HepG2 (cell line): ENCODE measurements around the gene PPP2R5C. TPM values are rescaled to one million over a fixed set of nuclear protein-coding genes. Genes with fewer than 3 reads are reported as not detected.

Experiments
- CEBPZ ChIP-seq: IDR thresholded peaks from 2 replicates; pipeline ENCODE4 v1.6.1; 2012; ENCODE audit warnings: low read length, improper control_type of control experiment
- FOXK1 ChIP-seq: sonication (generic); formaldehyde crosslinking; IDR thresholded peaks from 2 replicates; pipeline ENCODE4 v1.4.0; 2020; ENCODE audit warnings: low read depth, missing genetic modification reagents, borderline replicate concordance
- MYNN ChIP-seq: sonication (generic); formaldehyde crosslinking; IDR thresholded peaks from 2 replicates; pipeline ENCODE4 v1.4.0; 2020; ENCODE audit warnings: mild to moderate bottlenecking, low read depth, missing genetic modification reagents
- NCOA1 ChIP-seq: sonication (generic); formaldehyde crosslinking; IDR thresholded peaks from 2 replicates; pipeline ENCODE4 v1.9.0; 2021; ENCODE audit warnings: missing genetic modification reagents
- PITX1 ChIP-seq: sonication (generic); formaldehyde crosslinking; IDR thresholded peaks from 2 replicates; pipeline ENCODE4 v1.5.1; 2020; ENCODE audit warnings: mild to moderate bottlenecking, missing genetic modification reagents
- RNF2 ChIP-seq: fragments of 450-650 bp; conservative IDR thresholded peaks from 2 replicates; pipeline ENCODE4 v1.6.1; 2016; ENCODE audit warnings: low read depth
- SOX6 ChIP-seq, 2 experiments: fragments of 450-650 bp in 1 of 2; sonication (generic) in 1 of 2; formaldehyde crosslinking in 1 of 2; IDR thresholded peaks; 2 replicates each; pipeline versions ENCODE4 v1.4.0 to v1.6.1; 2017 to 2020; ENCODE audit warnings: antibody characterized with exemption in 1 of 2, mild to moderate bottlenecking in 1 of 2, missing genetic modification reagents in 1 of 2
- ZBTB2 ChIP-seq: sonication (generic); formaldehyde crosslinking; IDR thresholded peaks from 2 replicates; pipeline ENCODE4 v1.8.0; 2022; ENCODE audit warnings: low read depth, missing genetic modification reagents
- ZBTB20 ChIP-seq: sonication (generic); formaldehyde crosslinking; IDR thresholded peaks from 2 replicates; pipeline ENCODE4 v1.8.1; 2023; ENCODE audit warnings: missing genetic modification reagents, low read depth, mild to moderate bottlenecking, borderline replicate concordance
- ZNF160 ChIP-seq: sonication (generic); formaldehyde crosslinking; IDR thresholded peaks from 2 replicates; pipeline ENCODE4 v1.8.0; 2022; ENCODE audit warnings: mild to moderate bottlenecking, inconsistent platforms, missing genetic modification reagents
- ZNF354B ChIP-seq: sonication (generic); formaldehyde crosslinking; IDR thresholded peaks from 2 replicates; pipeline ENCODE4 v1.8.0; 2022; ENCODE audit warnings: mild to moderate bottlenecking, missing genetic modification reagents
- ZNF414 ChIP-seq: sonication (generic); formaldehyde crosslinking; IDR thresholded peaks from 2 replicates; pipeline ENCODE4 v1.5.0; 2020; ENCODE audit warnings: missing genetic modification reagents
- ZNF446 ChIP-seq: sonication (generic); formaldehyde crosslinking; IDR thresholded peaks from 2 replicates; pipeline ENCODE4 v1.5.0; 2020; ENCODE audit warnings: mild to moderate bottlenecking, missing genetic modification reagents
- polyA plus RNA-seq, 8 experiments: library from polyadenylated mRNA; depleted of rRNA in 3 of 8; stranded (reverse) in 7 of 8; unstranded in 1 of 8; fragments of >200 nt; fragmentation: Illumina TruSeq in 4 of 8; extraction: Trizol in 4 of 8; gene quantifications; 2 replicates each; pipeline versions ENCODE4 v1.2.1 to v1.2.3, GENCODE V29; 2011 to 2016; ENCODE audit warnings: low read depth in 4 of 8, missing spikeins in 1 of 8, mixed read lengths in 1 of 8; ENCODE audit not compliant: insufficient read depth in 1 of 8
- total RNA-seq, 5 experiments: library from RNA; depleted of rRNA; stranded (reverse); fragments of >200 nt; fragmentation: Illumina TruSeq; extraction: Trizol; gene quantifications; 2 replicates each; pipeline ENCODE4 v1.2.3, GENCODE V29; 2016; ENCODE audit warnings: low read depth in 1 of 5
- TF ChIP-seq, protein P1 (sequence below): IDR thresholded peaks from 2 replicates; pipeline ENCODE4 v1.6.1; 2018; ENCODE audit warnings: missing genetic modification reagents, mild to moderate bottlenecking, missing compliant biosample characterization
- TF ChIP-seq, protein P2 (sequence below): IDR thresholded peaks from 2 replicates; pipeline ENCODE4 v1.4.0; 2020; ENCODE audit warnings: mild to moderate bottlenecking, missing genetic modification reagents

Gene PPP2R5C
- total and polyA plus RNA-seq, 2 of the 13 experiments (the other 11 are each of a cell fraction or from before 2014, with no cell fraction given) = 74.3 to 78.5 TPM

DNA sequence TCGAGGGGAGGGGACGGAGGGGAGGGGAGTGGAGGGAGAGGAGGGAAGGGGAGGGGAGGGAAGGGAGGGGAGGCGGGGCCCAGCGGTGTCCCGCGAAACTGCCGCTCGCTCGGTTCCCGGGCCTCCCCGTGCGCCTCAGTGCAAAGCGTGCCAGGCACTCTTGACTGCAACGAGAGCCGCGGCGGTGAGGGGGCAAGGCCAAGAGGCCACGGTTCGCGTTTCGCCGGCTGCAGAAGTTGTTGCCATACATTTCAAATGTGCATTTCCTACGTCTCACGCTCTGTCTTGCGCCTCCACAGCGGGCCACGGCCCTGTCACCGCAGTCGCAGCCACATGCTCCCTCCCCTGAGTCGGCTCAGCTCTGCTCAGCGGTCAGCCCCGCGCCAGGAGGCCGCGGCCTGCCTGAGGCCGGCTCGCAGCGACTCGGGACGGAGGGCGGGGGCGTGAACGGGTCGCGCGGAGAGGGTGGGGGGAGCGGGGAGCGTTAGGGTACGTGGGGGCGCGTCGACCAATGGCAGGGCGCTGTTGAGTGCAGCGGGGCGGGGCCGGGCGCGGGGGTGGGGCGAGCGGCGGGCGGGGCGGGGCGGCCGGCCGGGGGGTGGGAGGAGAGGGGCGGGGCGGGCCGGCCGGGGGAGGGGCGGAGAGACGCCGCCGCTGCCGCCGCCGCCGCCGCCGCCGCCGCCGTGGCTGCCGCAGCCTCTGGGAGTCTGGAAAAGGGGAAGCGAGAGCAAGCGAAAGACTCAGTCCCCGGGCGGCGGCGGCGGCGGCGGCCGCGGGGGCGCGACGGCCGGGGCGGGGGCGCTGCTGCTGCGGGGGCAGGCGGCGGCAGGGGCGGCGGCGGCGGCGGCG, at the start of gene PPP2R5C (continued):
- TF ChIP-seq ZBTB2 (CRISPR knock-in tag) (peak; percentile 47; the same call in 1 of the 2 replicates), NCOA1 (CRISPR knock-in tag) (no peak), ZNF160 (peak; percentile 68; the same call in 1 of the 2 replicates), CEBPZ (no peak), SOX6 (IDR thresholded peaks at IDR 0.05) (no peak), SOX6 (CRISPR knock-in tag; IDR thresholded peaks at IDR 0.05) (peak; percentile 48), ZNF354B (CRISPR knock-in tag) (no peak), ZNF446 (CRISPR knock-in tag) (no peak), ZBTB20 (peak; percentile 55; the same call in 1 of the 2 replicates), MYNN (CRISPR knock-in tag) (no peak), RNF2 (0 out of 2 replicates have a peak, but pooled peaks have one; percentile 73), FOXK1 (CRISPR knock-in tag) (peak; percentile 22; the same call in 1 of the 2 replicates), PITX1 (CRISPR knock-in tag) (peak; percentile 34; the same call in 1 of the 2 replicates), ZNF414 (CRISPR knock-in tag) (no peak; the same call in 1 of the 2 replicates)
- TF ChIP-seq, protein P1, sequence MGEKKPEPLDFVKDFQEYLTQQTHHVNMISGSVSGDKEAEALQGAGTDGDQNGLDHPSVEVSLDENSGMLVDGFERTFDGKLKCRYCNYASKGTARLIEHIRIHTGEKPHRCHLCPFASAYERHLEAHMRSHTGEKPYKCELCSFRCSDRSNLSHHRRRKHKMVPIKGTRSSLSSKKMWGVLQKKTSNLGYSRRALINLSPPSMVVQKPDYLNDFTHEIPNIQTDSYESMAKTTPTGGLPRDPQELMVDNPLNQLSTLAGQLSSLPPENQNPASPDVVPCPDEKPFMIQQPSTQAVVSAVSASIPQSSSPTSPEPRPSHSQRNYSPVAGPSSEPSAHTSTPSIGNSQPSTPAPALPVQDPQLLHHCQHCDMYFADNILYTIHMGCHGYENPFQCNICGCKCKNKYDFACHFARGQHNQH = 0 out of 2 replicates have a peak, but pooled peaks have one; percentile 39
- TF ChIP-seq, protein P2, sequence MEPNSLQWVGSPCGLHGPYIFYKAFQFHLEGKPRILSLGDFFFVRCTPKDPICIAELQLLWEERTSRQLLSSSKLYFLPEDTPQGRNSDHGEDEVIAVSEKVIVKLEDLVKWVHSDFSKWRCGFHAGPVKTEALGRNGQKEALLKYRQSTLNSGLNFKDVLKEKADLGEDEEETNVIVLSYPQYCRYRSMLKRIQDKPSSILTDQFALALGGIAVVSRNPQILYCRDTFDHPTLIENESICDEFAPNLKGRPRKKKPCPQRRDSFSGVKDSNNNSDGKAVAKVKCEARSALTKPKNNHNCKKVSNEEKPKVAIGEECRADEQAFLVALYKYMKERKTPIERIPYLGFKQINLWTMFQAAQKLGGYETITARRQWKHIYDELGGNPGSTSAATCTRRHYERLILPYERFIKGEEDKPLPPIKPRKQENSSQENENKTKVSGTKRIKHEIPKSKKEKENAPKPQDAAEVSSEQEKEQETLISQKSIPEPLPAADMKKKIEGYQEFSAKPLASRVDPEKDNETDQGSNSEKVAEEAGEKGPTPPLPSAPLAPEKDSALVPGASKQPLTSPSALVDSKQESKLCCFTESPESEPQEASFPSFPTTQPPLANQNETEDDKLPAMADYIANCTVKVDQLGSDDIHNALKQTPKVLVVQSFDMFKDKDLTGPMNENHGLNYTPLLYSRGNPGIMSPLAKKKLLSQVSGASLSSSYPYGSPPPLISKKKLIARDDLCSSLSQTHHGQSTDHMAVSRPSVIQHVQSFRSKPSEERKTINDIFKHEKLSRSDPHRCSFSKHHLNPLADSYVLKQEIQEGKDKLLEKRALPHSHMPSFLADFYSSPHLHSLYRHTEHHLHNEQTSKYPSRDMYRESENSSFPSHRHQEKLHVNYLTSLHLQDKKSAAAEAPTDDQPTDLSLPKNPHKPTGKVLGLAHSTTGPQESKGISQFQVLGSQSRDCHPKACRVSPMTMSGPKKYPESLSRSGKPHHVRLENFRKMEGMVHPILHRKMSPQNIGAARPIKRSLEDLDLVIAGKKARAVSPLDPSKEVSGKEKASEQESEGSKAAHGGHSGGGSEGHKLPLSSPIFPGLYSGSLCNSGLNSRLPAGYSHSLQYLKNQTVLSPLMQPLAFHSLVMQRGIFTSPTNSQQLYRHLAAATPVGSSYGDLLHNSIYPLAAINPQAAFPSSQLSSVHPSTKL (CRISPR knock-in tag) = peak; percentile 42; the same call in 1 of the 2 replicates
